ENCODE measurements around the gene HPCA. TPM values are rescaled to one million over a fixed set of nuclear protein-coding genes. Genes with fewer than 3 reads are reported as not detected.

HPCA gene
- total and polyA plus RNA-seq, 2 experiments from 2014 or later = not detected

- DNase-seq = no peak
- no peak overlapping the region for H2AFZ ChIP-seq
- H4K20me1 ChIP-seq (ENCODE audit: insufficient read depth) = no peaks in the 10 kb centered on the region
- TF ChIP-seq EZH2 (IDR thresholded peaks at IDR 0.05; ENCODE audit: insufficient read depth, poor library complexity, severe bottlenecking) (no peak), EZH2phosphoT487 (IDR thresholded peaks at IDR 0.05; ENCODE audit: insufficient read depth, low read depth) (no peak)
- no peaks in the 10 kb centered on the region for H3K4me1 ChIP-seq (ENCODE audit: insufficient read depth)
- H3K4me3 ChIP-seq = no peak overlapping the region
- no peak overlapping the region for H3K27ac ChIP-seq
- H3K9me2 ChIP-seq (ENCODE audit: insufficient read depth) = no peaks in the 10 kb centered on the region
- WGBS, 2 experiments (ENCODE audit: low coverage in 1 of 2, low lambda C conversion rate in 2 of 2, missing lambda C conversion rate in 2 of 2) = 33 to 38% methylated on average over 19 to 22 of the region's 22 CpGs
- no peaks in the 10 kb centered on the region for H3K9me3 ChIP-seq (ENCODE audit: low read depth)
- in situ Hi-C loops (cut with MboI) = no loop called here
- H3K36me3 ChIP-seq (ENCODE audit: low read depth) = no peaks in the 10 kb centered on the region
- no peaks in the 10 kb centered on the region for H3F3A ChIP-seq (ENCODE audit: insufficient read depth)
- H3K27me3 ChIP-seq (replicated peaks; ENCODE audit: insufficient read depth) = peaks cover 16% of the 10 kb centered on the region; the same call in 1 of the 2 replicates
- no peak overlapping the region for H3K4me2 ChIP-seq (ENCODE audit: unreplicated experiment)
- H3K79me2 ChIP-seq (ENCODE audit: insufficient read depth) = no peaks in the 10 kb centered on the region
- H3K9ac ChIP-seq = no peak overlapping the region
Measured at GRCh38 chr1:32881871-32882850, 4.1 kb upstream of the HPCA start.

- DNase-seq = no peak
- H3K9me3 ChIP-seq (ENCODE audit: low read depth) = no peaks in the 10 kb centered on the region
- 70 to 72% methylated on average over 7 of the region's 7 CpGs for WGBS, 2 experiments (ENCODE audit: low coverage in 1 of 2, low lambda C conversion rate in 2 of 2, missing lambda C conversion rate in 2 of 2)
- in situ Hi-C loops (cut with MboI) = no loop called here
- H3K4me1 ChIP-seq (ENCODE audit: insufficient read depth) = no peaks in the 10 kb centered on the region
- H3K9ac ChIP-seq = no peak overlapping the region
- no peaks in the 10 kb centered on the region for H3K36me3 ChIP-seq (ENCODE audit: low read depth)
- no peaks in the 10 kb centered on the region for H3F3A ChIP-seq (ENCODE audit: insufficient read depth)
- H3K27me3 ChIP-seq (replicated peaks; ENCODE audit: insufficient read depth) = peaks cover 16% of the 10 kb centered on the region; the same call in 1 of the 2 replicates
- no peak overlapping the region for H3K27ac ChIP-seq
- TF ChIP-seq EZH2phosphoT487 (IDR thresholded peaks at IDR 0.05; ENCODE audit: insufficient read depth, low read depth) = no peak
- TF ChIP-seq EZH2 (IDR thresholded peaks at IDR 0.05; ENCODE audit: insufficient read depth, poor library complexity, severe bottlenecking) = no peak
- no peak overlapping the region for H3K4me3 ChIP-seq
- H3K79me2 ChIP-seq (ENCODE audit: insufficient read depth) = no peaks in the 10 kb centered on the region
- no peak overlapping the region for H3K4me2 ChIP-seq (ENCODE audit: unreplicated experiment)
- no peak overlapping the region for H2AFZ ChIP-seq
- H3K9me2 ChIP-seq (ENCODE audit: insufficient read depth) = no peaks in the 10 kb centered on the region
- H4K20me1 ChIP-seq (ENCODE audit: insufficient read depth) = no peaks in the 10 kb centered on the region
Measured at GRCh38 chr1:32883338-32884031, 2.8 kb upstream of the HPCA start.

- Histone ChIP-seq H3K4me2 (ENCODE audit: unreplicated experiment) (no peak overlapping the region), H4K20me1 (ENCODE audit: insufficient read depth) (no peaks in the 10 kb centered on the region), H3K27ac (no peak overlapping the region), H3K9ac (no peak overlapping the region), H3K9me2 (ENCODE audit: insufficient read depth) (no peaks in the 10 kb centered on the region), H2AFZ (no peak overlapping the region), H3K9me3 (ENCODE audit: low read depth) (no peaks in the 10 kb centered on the region), H3K79me2 (ENCODE audit: insufficient read depth) (no peaks in the 10 kb centered on the region), H3K36me3 (ENCODE audit: low read depth) (no peaks in the 10 kb centered on the region), H3F3A (ENCODE audit: insufficient read depth) (no peaks in the 10 kb centered on the region), H3K4me3 (no peak overlapping the region), H3K4me1 (ENCODE audit: insufficient read depth) (no peaks in the 10 kb centered on the region), H3K27me3 (replicated peaks; ENCODE audit: insufficient read depth) (peaks cover 16% of the 10 kb centered on the region; the same call in 1 of the 2 replicates)
- no peak for DNase-seq
- TF ChIP-seq EZH2 (IDR thresholded peaks at IDR 0.05; ENCODE audit: insufficient read depth, poor library complexity, severe bottlenecking) = no peak
- in situ Hi-C loops (cut with MboI) = no loop called here
- 41 to 53% methylated on average over 4 of the region's 4 CpGs for WGBS, 2 experiments (ENCODE audit: low coverage in 1 of 2, low lambda C conversion rate in 2 of 2, missing lambda C conversion rate in 2 of 2)
Measured at GRCh38 chr1:32884032-32884372, 2.3 kb upstream of the HPCA start.

GRCh38 chr1:32884726-32885125 is 1.6 kb upstream of the HPCA start:
- no peak overlapping the region for H3K9ac ChIP-seq
- no peaks in the 10 kb centered on the region for H3F3A ChIP-seq (ENCODE audit: insufficient read depth)
- TF ChIP-seq EZH2 (IDR thresholded peaks at IDR 0.05; ENCODE audit: insufficient read depth, poor library complexity, severe bottlenecking) (no peak), EZH2phosphoT487 (IDR thresholded peaks at IDR 0.05; ENCODE audit: insufficient read depth, low read depth) (no peak)
- no peaks in the 10 kb centered on the region for H3K4me1 ChIP-seq (ENCODE audit: insufficient read depth)
- in situ Hi-C loops (cut with MboI) = no loop called here
- H3K36me3 ChIP-seq (ENCODE audit: low read depth) = no peaks in the 10 kb centered on the region
- H3K79me2 ChIP-seq (ENCODE audit: insufficient read depth) = no peaks in the 10 kb centered on the region
- H3K4me3 ChIP-seq = no peak overlapping the region
- H3K9me3 ChIP-seq (ENCODE audit: low read depth) = no peaks in the 10 kb centered on the region
- H3K4me2 ChIP-seq (ENCODE audit: unreplicated experiment) = no peak overlapping the region
- H3K9me2 ChIP-seq (ENCODE audit: insufficient read depth) = no peaks in the 10 kb centered on the region
- H3K27ac ChIP-seq = no peak overlapping the region
- peaks cover 16% of the 10 kb centered on the region; the same call in 1 of the 2 replicates for H3K27me3 ChIP-seq (replicated peaks; ENCODE audit: insufficient read depth)
- H2AFZ ChIP-seq = no peak overlapping the region
- no peaks in the 10 kb centered on the region for H4K20me1 ChIP-seq (ENCODE audit: insufficient read depth)
- 33 to 41% methylated on average over 8 to 12 of the region's 12 CpGs for WGBS, 2 experiments (ENCODE audit: low coverage in 1 of 2, low lambda C conversion rate in 2 of 2, missing lambda C conversion rate in 2 of 2)
- DNase-seq = no peak

Measured in GM23248 (cell line).